ENCODE measurements around the gene BPIFB3. TPM values are rescaled to one million over a fixed set of nuclear protein-coding genes. Genes with fewer than 3 reads are reported as not detected.

Gene BPIFB3
- polyA plus RNA-seq, 3 donors, result not detected

GRCh38 chr20:33046412-33046811 is 7.3 kb upstream of the BPIFB3 start:
- no peak for TF ChIP-seq CTCF (IDR thresholded peaks at IDR 0.05)
- no peak for DNase-seq
- H3K4me2 ChIP-seq (replicated peaks; ENCODE audit: extremely low read depth, low read length, poor library complexity, severe bottlenecking), result no peak overlapping the region
- no peaks in the 10 kb centered on the region for H4K20me1 ChIP-seq (ENCODE audit: insufficient read depth, low read length)
- Mint-ChIP-seq H3K27me3 (ENCODE audit: low read depth in 3 of 3) (peaks cover 0 to 4% (median 2%) of the 10 kb centered on the region in 3 donors), H3K36me3 (no peaks in the 10 kb centered on the region), H3K9me3 (peaks cover 13 to 38% (median 27%) of the 10 kb centered on the region in 7 donors), H3K4me1 (no peaks in the 10 kb centered on the region), H3K4me3 (no peak overlapping the region), H3K27ac (no peak overlapping the region)
- no CpG with 5 or more reads among the region's 3 CpGs for WGBS (ENCODE audit: insufficient coverage)
- H3K9ac ChIP-seq (ENCODE audit: insufficient read depth, low read length, poor library complexity, severe bottlenecking), result no peak overlapping the region
- peaks cover 24 to 30% of the 10 kb centered on the region in 2 donors for H3K9me3 ChIP-seq (replicated peaks in 1 of 2; ENCODE audit: control insufficient read depth in 1 of 2, insufficient read depth in 1 of 2, low read length in 2 of 2)
- H3K27me3 ChIP-seq (ENCODE audit: control insufficient read depth in 2 of 2, insufficient read depth in 2 of 2, low read length in 2 of 2), result no peaks in the 10 kb centered on the region
- H3K27ac ChIP-seq (ENCODE audit: low read depth in 1 of 2, low read length in 2 of 2), result no peak overlapping the region
- no peaks in the 10 kb centered on the region for H3K79me2 ChIP-seq (ENCODE audit: insufficient read depth, low read length)
- no peak overlapping the region for H3K4me3 ChIP-seq (replicated peaks in 1 of 3; ENCODE audit: low read depth in 2 of 3, low read length in 3 of 3)
- H2AFZ ChIP-seq (ENCODE audit: insufficient read depth, low read depth, low read length, poor library complexity, severe bottlenecking), result no peak overlapping the region
- no peaks in the 10 kb centered on the region for H3K4me1 ChIP-seq (ENCODE audit: control insufficient read depth in 1 of 2, insufficient read depth in 2 of 2, low read length in 2 of 2)
- no peaks in the 10 kb centered on the region for H3K36me3 ChIP-seq (replicated peaks in 1 of 2; ENCODE audit: control insufficient read depth in 1 of 2, insufficient read depth in 2 of 2, low read length in 2 of 2)
- intact Hi-C loops (cut with micrococcal nuclease), result no loop called here

GRCh38 chr20:33051333-33051732 is 2.4 kb upstream of the BPIFB3 start:
- Mint-ChIP-seq H3K27ac (no peak overlapping the region), H3K4me1 (no peaks in the 10 kb centered on the region), H3K27me3 (ENCODE audit: low read depth in 3 of 3) (peaks cover 0 to 2% (median 2%) of the 10 kb centered on the region in 3 donors), H3K4me3 (no peak overlapping the region), H3K9me3 (peaks cover 0 to 11% (median 3%) of the 10 kb centered on the region in 7 donors), H3K36me3 (no peaks in the 10 kb centered on the region)
- no peak overlapping the region for H3K27ac ChIP-seq (ENCODE audit: low read depth in 1 of 2, low read length in 2 of 2)
- H3K4me1 ChIP-seq (ENCODE audit: control insufficient read depth in 1 of 2, insufficient read depth in 2 of 2, low read length in 2 of 2), result no peaks in the 10 kb centered on the region
- no peak for DNase-seq
- WGBS (ENCODE audit: insufficient coverage), result 100% methylated on average over 2 of the region's 4 CpGs
- H3K4me3 ChIP-seq (replicated peaks in 1 of 3; ENCODE audit: low read depth in 2 of 3, low read length in 3 of 3), result no peak overlapping the region
- no peaks in the 10 kb centered on the region for H4K20me1 ChIP-seq (ENCODE audit: insufficient read depth, low read length)
- H3K9me3 ChIP-seq (replicated peaks in 1 of 2; ENCODE audit: control insufficient read depth in 1 of 2, insufficient read depth in 1 of 2, low read length in 2 of 2), result peaks cover 3 to 6% of the 10 kb centered on the region in 2 donors
- no peak overlapping the region for H3K4me2 ChIP-seq (replicated peaks; ENCODE audit: extremely low read depth, low read length, poor library complexity, severe bottlenecking)
- no peaks in the 10 kb centered on the region for H3K27me3 ChIP-seq (ENCODE audit: control insufficient read depth in 2 of 2, insufficient read depth in 2 of 2, low read length in 2 of 2)
- H3K9ac ChIP-seq (ENCODE audit: insufficient read depth, low read length, poor library complexity, severe bottlenecking), result no peak overlapping the region
- H2AFZ ChIP-seq (ENCODE audit: insufficient read depth, low read depth, low read length, poor library complexity, severe bottlenecking), result no peak overlapping the region
- no peaks in the 10 kb centered on the region for H3K79me2 ChIP-seq (ENCODE audit: insufficient read depth, low read length)
- no peaks in the 10 kb centered on the region for H3K36me3 ChIP-seq (replicated peaks in 1 of 2; ENCODE audit: control insufficient read depth in 1 of 2, insufficient read depth in 2 of 2, low read length in 2 of 2)
- TF ChIP-seq CTCF (IDR thresholded peaks at IDR 0.05), result no peak
- intact Hi-C loops (cut with micrococcal nuclease), result no loop called here

All from CD14-positive monocyte (primary cell).